Lower leg skin (tissue), 3 donors: Measurements from ENCODE around the gene NFYA.

Experiments
- POLR2A ChIP-seq, 2 donors: fragments of 450-650 bp; IDR thresholded peaks; one replicate each; pipeline ENCODE4 v1.6.1; 2016 to 2017; ENCODE audit warnings: antibody characterized with exemption in 2 of 2, mild to moderate bottlenecking in 1 of 2, moderate library complexity in 1 of 2
- TF ChIP-seq, protein P1 (sequence below), 3 donors: fragments of 450-650 bp; IDR thresholded peaks; one replicate each; pipeline ENCODE4 v1.5.1; 2016; ENCODE audit warnings: antibody characterized with exemption in 3 of 3, mild to moderate bottlenecking in 3 of 3, moderate library complexity in 2 of 3

DNA sequence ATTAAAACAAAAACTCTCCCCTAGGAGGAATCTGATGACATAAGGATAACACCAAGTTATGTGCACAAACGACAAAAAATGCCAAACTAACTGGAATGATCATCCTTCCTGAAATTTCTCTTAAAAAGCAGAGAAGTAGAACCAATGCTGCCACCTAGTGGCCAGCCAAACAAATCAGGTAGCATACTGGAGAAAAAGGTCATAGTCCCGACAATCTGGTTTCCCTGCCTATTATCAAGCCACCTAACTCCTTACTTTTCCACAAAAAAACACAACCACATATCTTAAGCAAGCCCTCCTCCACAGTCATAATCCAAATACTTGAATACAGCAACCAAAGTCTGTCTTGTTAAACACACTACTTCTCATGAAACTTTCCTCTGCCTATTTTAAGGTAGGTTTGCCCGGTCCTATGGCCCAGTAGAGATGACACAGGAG lies 5.9 kb upstream of the NFYA start:
- TF ChIP-seq, protein P1, sequence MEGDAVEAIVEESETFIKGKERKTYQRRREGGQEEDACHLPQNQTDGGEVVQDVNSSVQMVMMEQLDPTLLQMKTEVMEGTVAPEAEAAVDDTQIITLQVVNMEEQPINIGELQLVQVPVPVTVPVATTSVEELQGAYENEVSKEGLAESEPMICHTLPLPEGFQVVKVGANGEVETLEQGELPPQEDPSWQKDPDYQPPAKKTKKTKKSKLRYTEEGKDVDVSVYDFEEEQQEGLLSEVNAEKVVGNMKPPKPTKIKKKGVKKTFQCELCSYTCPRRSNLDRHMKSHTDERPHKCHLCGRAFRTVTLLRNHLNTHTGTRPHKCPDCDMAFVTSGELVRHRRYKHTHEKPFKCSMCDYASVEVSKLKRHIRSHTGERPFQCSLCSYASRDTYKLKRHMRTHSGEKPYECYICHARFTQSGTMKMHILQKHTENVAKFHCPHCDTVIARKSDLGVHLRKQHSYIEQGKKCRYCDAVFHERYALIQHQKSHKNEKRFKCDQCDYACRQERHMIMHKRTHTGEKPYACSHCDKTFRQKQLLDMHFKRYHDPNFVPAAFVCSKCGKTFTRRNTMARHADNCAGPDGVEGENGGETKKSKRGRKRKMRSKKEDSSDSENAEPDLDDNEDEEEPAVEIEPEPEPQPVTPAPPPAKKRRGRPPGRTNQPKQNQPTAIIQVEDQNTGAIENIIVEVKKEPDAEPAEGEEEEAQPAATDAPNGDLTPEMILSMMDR (IDR thresholded peaks at IDR 0.05) = peak in 1 of 3 donors; percentile 53
- no peak for TF ChIP-seq POLR2A (IDR thresholded peaks at IDR 0.05)
